MM.1S (cell line): ENCODE data around the gene NUDT17.

Experiments used
- EZH2phosphoT487 ChIP-seq: fragments of 300-600 bp; sonication (generic); IDR thresholded peaks from 2 replicates; pipeline ENCODE4 v1.6.1; 2018; ENCODE audit warnings: antibody characterized with exemption, low read length
- TF ChIP-seq, protein P1 (sequence below): fragments of 300-600 bp; sonication (generic); IDR thresholded peaks from 2 replicates; pipeline ENCODE4 v1.5.1; 2016; ENCODE audit warnings: antibody characterized with exemption, low read length, mixed read lengths

DNA sequence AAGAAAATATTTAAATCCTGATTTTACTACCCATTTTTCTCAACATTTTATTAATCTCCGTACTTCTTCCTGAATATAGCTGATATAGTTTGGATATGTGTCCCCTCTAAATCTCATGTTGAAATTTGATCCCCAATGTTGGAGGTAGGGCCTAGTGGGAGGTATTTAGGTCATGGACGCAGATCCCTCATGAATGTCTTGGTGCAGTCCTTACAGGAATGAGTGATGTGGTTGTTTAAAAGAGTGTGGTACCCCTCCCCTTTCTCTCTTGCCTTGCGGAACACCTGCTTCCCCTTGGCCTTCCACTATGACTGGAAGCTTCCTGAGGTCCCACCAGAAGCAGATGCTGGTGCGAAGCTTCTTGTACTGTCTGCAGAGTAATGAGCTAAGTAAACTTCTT, 39.0 kb upstream of the NUDT17 start:
- TF ChIP-seq, protein P1, sequence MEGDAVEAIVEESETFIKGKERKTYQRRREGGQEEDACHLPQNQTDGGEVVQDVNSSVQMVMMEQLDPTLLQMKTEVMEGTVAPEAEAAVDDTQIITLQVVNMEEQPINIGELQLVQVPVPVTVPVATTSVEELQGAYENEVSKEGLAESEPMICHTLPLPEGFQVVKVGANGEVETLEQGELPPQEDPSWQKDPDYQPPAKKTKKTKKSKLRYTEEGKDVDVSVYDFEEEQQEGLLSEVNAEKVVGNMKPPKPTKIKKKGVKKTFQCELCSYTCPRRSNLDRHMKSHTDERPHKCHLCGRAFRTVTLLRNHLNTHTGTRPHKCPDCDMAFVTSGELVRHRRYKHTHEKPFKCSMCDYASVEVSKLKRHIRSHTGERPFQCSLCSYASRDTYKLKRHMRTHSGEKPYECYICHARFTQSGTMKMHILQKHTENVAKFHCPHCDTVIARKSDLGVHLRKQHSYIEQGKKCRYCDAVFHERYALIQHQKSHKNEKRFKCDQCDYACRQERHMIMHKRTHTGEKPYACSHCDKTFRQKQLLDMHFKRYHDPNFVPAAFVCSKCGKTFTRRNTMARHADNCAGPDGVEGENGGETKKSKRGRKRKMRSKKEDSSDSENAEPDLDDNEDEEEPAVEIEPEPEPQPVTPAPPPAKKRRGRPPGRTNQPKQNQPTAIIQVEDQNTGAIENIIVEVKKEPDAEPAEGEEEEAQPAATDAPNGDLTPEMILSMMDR: no peak
- TF ChIP-seq EZH2phosphoT487: no peak
